HCEC 1CT (cell line): Measurements from ENCODE around the gene EGR2.
A peak's percentile ranks its signal among the peaks of the same experiment; 100 is the strongest.

ENCODE experiments used
- DNase-seq: peaks from one replicate; pipeline ENCODE4 v3.0.0-alpha.2; 2017

The EGR2 gene

GRCh38 chr10:62817766-62818425 lies 1.7 kb upstream of the EGR2 start:
- peak; percentile 61 for DNase-seq

DNA sequence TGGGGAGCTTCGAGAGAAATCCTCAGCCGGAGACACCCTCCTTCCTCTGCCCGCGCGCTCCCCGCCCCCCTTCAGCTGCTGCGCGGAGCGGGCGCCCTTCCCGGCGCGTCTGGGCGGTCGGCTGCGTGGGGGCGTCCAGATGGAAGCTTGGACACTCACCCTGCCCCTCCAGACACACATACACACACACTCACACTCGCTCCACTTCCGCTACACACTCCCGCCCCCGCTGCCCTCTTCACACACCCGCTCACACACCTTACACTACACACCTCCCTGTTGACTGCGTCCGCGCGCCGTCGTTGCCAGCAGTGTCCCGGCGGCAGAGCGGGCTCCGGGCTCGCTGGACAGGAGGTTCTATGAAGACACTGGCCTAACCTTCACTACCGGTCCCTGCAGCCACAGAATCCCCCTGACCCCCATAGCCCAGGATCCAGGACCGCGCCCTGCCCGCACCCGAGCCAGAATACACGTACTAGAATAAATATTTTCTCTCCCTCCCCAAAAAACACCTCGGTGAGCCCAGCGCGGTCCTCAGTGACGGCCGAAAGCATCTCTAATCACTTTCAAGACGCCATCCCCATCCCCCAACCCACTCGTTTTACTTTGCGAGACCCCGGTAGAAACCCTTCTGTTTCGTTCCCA lies 1.1 kb upstream of the EGR2 start:
- DNase-seq: peak; percentile 2

DNA sequence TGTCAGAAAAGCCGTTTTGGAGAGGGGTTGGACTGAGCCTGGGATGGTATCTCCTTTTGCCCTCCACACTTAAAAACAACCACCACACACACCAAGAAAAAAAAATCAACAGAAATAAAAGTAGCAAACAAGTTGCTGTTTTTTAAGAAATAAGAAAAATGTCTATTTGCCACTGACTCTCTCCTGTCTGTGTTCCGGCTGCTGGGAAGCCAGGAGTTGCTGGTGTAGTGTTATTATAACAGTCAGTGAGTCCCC lies 163 bp downstream of the EGR2 start:
- DNase-seq: no peak

DNA sequence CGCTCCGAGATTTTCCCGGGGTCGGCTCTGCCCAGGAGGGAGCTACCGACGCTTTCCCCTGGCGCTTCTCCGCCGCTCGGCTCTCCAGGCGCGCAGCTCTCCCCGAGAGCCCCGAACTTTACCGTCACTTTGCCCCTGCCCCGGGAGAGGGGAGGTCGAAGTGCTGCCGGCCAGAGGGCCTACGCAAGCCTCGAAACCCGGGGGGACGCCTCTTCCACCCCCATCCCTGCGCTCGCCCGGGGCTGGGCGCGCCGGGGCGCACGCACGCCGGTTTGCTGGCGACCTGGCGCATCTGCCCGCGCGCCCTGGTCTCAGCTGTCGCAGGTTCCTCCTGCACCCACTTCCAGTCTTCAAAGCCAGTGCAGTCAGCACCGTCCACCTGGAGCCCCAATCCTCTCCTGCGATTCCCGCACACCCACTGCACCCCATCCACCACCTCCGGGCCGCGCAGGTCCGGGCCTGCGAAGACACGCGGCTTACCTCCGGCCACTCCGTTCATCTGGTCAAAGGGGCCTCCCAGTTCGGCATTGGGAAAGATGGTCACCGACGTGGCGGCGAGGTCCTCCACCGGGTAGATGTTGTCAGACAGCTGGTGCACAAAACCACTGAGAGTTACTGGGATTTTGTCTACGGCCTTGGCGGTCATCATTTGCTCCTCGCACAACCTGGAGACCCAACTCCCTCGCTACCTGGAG lies 638 bp downstream of the EGR2 start:
- DNase-seq: no peak

- no peak for DNase-seq
These were observed 1.3 kb downstream of the EGR2 start for GRCh38 chr10:62814756-62815380.

DNA sequence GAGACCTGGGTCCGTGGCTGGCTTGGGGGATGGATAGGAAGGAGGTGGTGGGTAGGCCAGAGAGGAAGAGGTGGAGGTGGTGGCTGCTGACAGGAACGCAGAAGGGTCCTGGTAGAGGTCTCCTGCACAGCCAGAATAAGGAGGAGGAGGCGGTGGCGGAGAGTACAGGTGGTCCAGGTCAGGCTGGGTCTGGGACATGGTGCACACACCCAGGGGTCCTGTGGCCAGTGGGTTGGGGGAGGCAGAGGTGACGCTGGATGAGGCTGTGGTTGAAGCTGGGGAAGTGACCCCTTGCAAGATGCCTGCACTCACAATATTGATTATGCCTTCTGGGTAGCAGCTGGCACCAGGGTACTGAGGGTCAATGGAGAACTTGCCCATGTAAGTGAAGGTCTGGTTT lies 2.2 kb downstream of the EGR2 start:
- DNase-seq: no peak

- no peak for DNase-seq
These were observed 2.7 kb downstream of the EGR2 start for GRCh38 chr10:62813453-62813852.

DNA sequence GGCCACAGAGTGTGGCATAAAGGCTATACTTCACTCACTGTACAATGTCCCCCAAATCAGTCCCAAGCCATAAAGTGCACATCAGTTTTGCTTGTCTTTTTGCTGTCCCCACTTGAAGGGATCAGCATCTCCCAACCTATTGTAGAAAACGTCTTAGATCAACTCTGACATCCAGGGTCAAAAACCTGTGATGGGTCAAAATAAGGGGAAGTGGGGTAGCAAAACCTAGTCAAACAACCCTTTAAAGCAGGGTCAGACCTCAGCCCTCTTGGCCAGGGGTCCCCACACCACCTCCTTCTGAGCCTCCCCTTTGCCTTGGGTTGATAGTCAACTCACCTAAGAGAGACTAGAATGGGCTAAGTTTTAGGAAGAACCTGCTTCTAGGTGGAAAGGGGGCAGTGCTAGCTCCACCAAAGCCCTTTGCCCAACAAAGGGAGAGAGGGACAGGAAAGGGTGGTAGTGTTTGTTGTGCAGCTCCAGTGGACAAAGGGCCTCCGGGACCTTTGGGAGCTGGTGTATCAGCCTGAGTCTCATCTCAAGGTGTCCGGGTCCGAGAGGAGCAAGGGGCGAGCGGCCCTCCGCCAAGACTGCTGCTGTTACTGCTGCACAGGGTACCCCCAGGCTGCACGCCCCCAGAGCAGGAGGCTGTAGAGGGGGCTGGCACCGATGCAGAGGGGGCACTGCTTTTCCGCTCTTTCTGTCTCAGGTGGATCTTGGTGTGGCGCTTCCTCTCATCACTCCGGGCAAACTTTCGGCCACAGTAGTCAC lies 3.3 kb downstream of the EGR2 start:
- no peak for DNase-seq

- DNase-seq: no peak
These were observed 4.8 kb downstream of the EGR2 start for GRCh38 chr10:62811159-62811875.

- DNase-seq: no peak
These were observed 5.8 kb downstream of the EGR2 start for GRCh38 chr10:62810156-62810902.

DNA sequence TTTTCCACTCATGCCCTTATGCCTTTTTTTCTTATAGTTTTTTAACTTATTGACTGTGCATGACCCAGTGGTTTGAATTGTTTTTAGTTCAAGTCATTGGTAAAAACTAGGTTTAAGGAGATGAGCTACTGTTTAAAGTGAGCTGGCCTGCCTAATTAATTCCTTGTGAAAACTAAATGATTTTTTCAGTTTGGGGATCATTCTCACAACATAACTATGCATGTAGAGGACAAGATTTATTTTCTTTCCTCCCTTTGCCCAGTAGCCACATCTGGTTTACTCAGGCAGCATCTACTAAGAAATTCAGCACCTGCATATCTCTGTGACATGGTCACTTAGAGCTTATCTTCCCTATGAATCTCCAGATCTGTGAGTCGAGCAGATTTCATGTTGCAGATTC lies 9.9 kb downstream of the EGR2 start:
- peak; percentile 6 for DNase-seq

DNA sequence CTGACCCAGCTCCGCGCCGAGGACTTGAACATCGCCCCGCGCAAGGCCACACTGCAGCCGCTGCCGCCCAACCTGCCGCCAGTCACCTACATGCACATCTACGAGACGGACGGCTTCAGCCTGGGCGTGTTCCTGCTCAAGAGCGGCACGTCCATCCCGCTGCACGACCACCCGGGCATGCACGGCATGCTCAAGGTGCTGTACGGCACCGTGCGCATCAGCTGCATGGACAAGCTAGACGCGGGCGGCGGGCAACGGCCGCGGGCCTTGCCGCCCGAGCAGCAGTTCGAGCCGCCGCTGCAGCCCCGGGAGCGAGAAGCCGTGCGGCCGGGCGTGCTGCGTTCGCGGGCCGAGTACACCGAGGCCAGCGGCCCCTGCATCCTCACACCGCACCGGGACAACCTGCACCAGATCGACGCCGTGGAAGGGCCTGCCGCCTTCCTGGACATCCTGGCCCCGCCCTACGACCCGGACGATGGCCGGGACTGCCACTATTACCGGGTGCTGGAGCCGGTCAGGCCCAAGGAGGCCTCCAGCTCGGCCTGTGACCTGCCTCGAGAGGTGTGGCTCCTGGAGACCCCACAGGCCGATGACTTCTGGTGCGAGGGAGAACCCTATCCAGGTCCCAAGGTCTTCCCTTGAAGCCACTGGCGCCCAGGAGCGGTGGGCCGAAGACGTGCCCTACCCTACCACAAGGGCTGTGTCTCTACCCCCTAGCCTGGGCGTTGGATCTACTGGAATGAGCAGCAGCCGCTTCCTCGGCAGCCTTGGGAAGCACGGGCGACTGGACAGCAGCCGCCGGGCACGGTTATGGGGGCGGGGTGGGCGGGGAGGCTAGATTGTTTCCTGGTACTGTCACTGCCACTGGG lies 10.7 kb downstream of the EGR2 start:
- peak; percentile 32 for DNase-seq

DNA sequence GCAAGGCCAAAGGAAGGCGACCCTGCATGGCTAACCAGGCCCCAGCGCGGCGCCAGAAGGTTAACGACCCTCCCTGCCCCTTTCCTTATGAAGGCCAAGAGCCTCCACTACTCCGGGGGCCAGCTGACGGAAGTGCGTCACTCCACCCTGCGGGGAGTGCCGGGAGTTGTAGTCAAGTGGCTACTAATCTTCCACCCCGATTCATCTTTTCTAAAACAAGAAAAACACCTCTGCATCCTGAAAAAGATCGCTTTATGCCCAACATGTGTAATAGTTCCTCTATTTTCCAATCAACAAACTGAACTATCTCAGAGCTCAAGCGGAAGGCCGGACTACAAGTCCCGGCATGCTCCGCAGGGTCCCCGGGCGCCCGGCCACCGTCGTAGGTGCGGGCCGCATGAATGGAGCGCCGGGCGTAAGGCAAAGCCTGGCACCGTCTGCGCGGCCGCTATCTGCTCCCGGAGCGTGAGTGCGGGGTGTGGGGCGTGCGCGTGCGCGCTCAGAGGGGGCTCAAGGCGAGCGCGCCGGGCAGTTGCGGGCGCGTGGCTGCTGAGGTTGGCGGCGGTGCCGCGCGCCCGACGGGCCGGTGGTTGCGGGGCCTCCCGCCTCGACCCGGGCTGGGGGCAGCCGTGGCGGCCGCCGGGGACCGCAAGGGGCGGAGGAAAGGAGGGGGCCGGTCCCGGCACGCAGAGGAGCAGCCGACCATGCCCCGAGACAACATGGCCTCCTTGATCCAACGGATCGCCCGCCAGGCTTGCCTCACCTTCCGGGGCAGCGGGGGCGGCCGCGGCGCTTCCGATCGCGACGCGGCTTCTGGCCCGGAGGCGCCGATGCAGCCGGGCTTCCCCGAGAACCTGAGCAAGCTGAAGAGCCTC lies 11.6 kb downstream of the EGR2 start, which contains the start of gene ADO:
Gene ADO (plus strand): TSS at position 365 of the 875 bp plus-strand sequence. CDS start 340 bp downstream, at position 705.
- peak; percentile 86 for DNase-seq

DNA sequence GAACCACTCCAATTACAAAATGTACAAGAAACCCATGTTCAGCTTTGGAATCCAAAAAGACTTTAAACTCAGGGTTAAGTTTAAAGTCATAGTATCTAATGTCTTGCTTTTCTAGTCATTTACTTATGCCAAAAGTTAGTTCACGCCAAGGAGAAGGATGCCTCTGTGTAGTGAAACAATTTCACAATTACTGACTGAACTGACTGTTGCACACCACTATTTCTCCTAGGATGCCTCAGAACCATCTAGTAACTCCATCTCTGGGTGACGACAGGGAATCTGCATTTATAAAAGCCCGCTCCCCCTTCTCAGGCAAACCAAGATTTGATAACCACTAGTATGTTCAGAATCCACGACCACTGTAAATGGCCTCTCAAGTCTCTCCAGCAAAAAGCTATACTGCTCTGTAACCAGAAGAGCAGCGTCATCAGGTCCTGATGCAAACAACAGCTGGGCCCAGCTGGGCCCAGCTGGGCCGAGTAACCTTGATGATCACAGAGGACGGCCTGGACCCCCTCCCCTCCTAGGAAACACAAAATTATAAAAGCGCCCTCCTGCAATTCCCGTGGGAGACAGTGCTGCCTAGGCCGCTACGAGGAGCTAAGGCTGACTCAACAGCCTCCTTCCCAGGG lies 12.3 kb downstream of the EGR2 start:
- peak; percentile 57 for DNase-seq

GRCh38 chr10:62801871-62802270 lies 14.3 kb downstream of the EGR2 start:
- DNase-seq: no peak

- no peak for DNase-seq
These were observed 19.3 kb downstream of the EGR2 start for GRCh38 chr10:62796896-62797295.

GRCh38 chr10:62795762-62796161 lies 20.4 kb downstream of the EGR2 start:
- no peak for DNase-seq

DNA sequence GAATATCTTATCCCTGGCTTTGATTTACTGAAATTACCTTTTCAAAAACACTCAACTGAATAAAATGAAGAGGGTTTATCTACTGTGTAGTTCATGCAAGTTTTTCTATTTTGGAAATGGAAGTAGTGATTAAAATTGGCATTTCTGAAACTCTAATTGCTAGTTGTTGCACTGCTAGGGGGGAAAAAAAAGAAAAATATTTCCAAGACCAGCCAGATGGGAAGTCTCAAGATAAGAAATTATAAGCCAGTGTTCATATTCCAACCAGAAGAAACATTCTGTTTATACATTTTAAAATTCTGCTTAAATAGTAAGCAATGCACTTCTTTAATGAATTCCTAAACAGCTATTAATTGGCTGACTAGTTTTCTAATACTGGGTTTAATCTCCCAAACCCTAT lies 21.1 kb downstream of the EGR2 start:
- no peak for DNase-seq

DNA sequence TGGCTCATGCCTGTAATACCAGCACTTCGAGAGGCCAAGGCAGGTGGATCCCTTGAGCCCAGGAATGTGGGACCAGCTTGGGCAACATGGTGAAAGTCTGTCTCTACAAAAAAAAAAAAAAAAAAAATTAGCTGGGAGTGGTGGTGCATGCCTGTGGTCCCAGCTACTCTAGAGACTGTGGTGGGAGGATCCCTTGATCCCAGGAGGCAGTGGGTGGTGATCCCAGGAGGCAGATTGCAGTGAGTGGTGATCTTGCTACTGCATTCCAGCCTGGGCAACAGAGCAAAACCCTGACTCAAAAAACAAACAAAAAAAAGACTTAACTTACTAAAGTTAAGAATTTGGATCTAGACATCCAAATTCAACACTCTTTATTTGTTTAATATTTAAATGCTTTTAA lies 21.9 kb downstream of the EGR2 start:
- DNase-seq: no peak
